ENCODE results near the gene MLC1.

MLC1 gene

DNA sequence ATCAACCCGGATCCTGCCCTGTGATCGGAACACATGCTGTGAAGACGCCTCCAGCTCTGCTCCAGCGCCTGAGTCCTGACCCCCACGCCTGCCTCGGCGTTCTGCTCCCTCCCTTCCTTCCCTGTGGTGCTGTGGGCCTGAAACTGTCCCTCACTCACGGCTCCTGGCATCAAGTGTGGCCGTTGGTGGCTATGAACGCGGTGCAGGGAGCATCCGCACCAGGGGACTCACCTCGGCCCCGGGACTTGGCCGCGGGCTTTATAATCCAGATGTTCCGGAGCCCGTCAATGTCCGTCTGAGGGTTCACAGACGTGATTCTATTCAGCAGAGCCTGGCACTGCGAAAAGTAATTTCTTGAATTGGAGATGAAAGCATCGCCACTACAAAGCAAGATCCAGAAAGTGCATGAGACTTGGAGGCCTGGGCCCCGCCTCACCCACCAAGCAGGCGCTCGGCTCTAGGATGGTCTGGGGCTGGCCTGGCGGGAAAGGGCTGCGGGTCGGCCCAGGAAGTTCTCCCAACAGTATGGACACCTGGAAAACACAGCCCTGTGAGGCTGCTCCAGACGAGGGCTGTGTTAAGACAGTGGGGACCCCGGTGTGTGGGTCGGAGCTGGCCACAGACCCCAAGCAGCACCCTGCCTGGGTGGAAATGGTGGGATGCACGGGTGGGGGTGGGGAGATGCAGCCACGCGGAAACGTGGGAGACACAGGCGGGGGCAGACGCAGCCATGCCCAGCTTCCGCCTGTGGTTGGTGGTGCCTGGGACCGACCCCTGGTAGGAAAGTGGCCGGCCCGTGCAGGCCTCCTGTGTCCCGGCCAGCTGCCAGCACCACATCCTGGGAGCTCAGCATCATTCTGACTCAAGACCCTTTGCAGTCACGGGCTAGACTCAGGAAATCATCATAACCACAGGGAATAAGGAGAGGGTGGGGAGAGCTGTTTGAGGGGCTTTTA lies 50.8 kb downstream of the MLC1 start:
- DNase-seq, result no peak

DNA sequence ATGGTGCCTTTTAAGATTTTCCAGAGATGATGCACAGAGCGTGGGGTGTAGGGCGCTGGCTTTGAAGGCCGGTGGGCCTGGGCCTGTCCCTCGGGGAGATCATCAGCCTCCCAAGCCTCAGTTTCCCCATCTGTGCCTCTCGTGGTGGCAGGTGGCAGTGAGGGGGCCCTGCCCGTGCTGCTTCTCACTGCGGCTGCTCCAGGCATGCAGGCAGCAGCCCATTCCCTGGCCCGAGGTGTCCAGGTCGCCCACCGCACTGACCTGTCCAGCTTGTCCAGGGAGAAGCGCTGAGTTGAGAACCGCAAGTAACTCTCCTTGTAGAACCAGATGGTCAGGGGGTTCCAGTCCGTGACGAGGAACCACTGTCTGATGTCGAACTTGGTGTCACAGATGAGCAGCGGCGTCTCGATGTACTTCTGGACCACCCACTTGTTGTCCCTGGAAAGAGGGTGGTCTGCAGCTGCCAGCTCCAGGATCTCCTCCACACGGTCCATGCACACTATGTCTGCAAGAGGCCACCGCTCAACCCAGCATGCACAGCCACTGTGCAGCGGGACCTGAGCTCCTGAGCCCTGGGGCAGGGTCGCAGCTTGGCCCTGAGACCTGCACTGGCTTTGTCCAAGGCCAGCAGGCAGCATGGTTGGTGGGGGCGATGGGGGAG lies 52.2 kb downstream of the MLC1 start:
- DNase-seq, result no peak

DNA sequence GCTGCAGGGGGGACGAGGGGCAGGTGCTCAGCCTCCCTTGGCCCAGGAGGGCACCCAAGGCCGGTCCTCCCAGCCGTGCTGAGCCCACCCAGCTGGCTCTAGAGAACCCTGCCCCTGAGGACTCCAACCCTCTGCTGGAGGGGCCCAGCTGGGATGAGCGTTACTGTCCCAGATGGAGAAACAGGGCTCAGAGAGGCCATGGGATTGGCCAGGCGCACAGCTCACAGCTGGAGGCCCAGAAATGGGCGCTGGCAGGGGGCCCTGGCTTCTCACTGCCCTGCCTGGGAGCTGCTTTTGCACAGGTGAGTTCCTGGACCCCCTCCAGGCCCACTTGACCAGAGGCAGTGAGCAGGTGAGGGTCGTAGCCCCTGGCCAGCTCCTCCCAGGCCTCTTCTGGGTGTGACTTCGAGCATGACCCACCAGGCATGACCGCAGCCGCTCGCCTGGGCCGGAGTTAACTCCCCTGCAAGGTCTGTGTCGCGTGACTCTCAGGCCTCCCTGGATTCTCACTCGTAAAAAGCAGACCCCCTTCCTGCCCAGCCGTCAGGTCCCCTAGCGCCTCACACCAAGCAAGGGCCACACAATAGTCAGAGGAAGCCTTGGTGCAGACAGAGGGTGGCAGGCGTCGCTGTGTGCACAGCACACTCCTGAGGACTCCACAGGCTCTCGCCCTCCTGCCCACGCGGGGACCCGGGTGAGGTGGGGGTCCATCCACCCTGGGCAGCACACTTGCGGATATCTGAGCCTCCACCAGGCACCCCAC lies 52.9 kb downstream of the MLC1 start:
- DNase-seq, result no peak

- DNase-seq, result no peak
Observed at GRCh38 chr22:50031189-50032091, 53.8 kb downstream of the MLC1 start.

DNA sequence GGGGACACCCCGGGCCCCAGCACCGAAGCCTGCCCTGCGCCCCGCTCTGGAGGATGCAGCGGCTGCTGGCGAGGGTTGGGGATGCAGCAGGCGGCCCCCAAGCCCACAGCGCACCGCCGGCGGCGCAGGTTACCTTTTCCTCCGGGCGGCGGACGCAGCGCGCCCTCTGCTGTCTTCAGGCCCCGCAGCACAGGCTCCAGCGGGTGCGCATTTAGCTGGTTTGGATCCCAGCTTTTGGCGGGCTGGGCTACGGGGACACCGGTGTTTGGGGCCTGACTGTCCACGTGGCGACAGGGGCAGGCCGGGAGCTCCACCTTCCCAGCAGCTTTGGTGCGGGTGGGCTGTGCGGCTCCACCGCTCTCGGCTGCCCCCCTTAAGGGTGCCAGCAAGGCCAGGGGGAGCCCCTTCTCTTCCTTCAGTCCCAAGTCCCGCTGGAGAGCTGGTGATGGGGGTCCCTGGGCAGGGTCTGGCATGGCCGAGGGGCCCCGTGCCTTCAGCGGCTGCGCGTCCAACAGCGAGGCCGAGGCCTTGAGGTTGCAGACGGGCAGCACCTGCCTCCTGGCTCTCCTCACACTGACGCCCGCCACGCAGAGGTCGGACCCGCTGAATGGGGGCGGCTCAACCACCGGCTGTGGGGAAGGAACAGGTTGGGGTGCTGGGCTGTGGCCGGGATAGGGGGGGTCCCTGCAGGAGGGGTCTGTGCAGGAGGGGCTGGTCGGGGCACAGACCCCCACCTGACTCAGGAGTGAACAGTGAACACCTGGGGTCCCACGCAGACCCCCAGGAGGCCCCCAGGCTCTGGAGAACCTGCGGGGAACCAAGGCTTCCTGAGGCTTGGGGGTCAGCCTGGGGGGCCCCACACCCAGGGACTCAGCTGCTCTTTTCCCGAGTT lies 54.7 kb downstream of the MLC1 start:
- DNase-seq, result peak; percentile 71

DNA sequence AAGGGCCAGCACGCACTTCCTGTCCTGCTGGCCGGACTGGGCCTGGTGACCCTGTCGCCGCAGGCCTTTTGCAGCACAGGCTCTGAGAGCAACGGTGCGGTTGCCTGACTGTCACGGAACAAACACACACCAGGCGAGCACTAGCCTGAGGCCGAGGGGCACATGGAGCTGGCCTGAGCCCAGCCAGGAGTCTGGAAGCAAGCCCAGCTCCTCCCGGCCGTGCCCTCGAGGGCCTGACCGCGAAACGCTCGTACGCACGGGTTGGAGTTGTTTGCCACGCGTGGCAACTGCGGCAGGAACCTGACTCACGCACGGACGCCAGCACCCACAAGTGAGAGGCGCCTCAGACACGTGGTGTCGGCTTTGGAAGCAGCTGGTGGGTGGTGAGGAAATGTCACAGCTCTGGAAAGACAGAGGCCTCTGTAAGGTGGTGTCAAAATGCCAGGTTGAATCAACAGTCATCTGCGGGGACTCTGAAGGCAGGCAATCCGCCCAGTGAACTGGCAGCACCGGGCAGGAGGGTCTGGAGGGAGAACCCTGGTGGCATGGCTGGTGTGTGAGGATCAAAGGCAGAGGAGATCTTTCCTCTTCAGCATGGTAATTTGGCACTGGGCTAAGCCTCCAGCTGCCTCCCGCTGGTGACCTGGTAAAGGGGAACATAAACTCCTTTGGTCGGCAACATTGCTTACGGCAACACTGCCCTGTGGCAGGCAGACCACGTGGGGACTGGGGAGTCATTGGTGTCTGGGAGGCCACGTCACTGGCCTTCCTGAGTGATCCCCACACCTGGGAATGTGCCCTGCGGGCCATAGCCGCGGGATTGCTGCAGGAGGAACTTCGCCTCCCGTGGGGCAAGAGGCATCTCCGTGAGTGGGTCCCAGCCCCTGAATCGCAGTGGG lies 57.3 kb downstream of the MLC1 start:
- peak; percentile 51 for DNase-seq

DNA sequence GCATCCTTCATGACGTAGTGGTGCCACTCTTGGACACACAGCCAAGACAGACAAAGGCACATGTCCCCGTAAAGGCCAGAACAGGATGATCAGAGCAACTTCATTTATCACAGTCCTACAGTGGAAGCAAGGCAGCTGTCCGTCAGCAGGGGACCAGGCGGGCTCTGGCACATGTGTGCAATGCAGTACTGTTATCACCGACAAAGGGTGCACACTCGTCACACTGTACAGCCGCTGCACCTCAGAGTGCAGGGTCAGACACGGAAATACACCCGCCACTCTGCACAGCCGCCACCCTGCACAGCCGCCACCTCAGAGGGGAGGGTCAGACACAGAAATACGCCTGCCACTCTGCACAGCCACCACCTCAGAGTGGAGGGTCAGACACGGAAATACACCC lies 59.2 kb downstream of the MLC1 start:
- no peak for DNase-seq

GRCh38 chr22:50022171-50022819 lies 62.9 kb downstream of the MLC1 start:
- DNase-seq, result no peak

GRCh38 chr22:50020606-50021005 lies 64.6 kb downstream of the MLC1 start:
- DNase-seq, result no peak

DNA sequence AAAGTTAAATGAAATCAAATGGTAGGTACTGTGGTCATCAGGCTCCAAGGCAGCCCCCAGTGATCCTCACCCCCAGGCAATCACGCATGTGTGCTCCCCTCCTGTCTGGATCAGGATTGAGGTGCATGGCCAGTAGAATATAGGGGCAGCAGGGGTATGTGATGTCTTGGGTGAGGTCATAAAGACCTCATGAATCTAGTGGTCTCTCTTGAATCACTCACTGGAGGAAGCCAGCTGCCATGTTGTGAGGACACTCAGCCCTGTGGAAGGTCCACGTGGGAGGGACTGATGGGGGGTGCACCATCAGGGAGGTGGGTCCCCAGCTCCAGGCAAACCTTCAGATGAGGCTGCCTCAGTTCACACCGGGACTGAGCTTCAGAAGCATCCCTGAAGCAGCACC lies 65.9 kb downstream of the MLC1 start:
- DNase-seq, result no peak

DNA sequence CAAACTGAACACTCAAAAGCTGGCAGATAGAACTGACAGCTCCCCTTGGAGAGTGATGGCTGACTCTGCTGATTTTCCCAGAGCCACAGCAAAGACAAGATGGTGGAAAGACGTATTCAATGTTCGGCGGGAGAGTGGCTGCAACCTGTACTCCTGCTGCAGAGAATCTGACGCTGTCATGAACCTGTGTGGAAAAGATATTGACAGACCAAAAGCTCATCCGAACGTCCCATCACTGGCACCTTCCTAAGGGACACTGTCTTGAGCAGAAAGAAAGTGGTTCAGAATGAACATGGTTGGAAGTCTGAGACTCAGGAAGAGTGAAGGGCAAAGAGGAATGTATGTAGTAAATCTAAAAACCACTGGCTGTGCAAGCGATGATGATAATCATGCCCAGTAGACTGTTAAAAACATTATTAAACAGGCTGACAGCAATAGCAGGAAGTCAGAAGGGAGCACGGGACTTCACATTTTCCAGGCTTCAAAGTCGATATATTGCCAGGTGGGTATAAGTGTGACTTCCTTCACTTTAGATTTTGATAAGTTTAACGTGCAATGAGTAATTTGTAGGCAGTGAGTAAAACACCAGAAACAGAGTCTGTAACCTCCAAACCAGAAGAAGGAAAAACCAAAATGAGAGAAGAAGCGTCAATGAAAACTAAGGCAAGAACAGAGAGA lies 66.5 kb downstream of the MLC1 start:
- no peak for DNase-seq

DNA sequence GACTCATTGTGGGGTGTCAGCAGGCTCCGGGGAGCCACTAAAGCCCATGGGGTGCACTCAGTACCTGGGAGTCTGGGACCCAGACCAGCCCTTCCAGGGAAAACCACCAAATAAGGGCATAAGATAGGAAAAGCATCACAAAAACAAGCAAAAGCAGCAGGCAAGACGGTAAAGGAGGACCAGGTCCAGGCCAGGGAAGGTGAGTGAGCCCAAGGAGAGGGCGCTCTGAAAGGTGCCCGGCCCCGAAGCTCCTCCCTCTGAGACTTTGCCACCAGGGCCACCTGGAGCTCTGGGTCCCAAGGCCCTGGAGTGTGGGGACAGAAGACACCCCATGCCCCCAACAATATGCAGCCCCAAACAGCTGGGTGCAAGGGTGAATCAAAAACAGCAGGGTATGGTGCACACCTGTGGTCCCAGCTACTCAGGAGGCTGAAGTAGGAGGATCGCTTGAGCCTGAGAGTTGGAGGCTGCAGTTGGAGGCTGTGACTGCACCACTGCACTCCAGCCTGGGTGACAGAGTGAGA lies 67.5 kb downstream of the MLC1 start:
- no peak for DNase-seq

GRCh38 chr22:50016988-50017700 lies 68.1 kb downstream of the MLC1 start:
- no peak for DNase-seq

DNA sequence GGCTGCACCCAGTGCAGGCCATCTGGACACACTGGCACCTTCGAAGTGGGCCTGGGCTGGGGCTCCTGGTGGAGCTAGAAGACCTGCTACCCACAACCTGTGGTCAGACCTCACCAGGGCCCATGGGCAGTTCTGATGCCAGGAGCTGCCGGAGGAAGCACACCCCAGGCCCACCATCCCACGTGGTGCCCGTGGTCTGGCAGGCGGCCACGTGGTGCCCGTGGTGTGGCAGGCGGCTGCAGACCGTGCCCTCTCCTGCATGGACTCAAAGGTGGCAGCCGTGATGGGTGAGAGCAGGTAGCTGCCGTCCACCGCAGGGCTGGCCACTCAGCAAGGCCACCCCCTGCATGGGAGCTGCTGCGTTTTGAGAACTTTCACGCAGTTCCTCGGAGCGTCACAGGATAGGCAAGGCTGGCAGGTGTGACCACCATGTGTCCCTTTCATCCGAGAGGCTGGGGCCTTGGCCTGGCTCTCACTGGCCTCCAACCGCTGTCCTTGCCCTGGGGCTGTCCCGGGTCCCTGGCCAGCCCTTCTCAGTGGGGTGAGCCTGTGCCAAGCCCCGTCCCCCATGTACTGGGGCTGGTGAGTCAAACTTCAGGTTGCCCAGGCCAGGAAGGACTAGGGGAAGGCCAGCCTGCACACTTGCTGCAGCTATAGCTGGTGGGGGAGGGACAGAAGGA lies 68.8 kb downstream of the MLC1 start:
- DNase-seq, result no peak

DNA sequence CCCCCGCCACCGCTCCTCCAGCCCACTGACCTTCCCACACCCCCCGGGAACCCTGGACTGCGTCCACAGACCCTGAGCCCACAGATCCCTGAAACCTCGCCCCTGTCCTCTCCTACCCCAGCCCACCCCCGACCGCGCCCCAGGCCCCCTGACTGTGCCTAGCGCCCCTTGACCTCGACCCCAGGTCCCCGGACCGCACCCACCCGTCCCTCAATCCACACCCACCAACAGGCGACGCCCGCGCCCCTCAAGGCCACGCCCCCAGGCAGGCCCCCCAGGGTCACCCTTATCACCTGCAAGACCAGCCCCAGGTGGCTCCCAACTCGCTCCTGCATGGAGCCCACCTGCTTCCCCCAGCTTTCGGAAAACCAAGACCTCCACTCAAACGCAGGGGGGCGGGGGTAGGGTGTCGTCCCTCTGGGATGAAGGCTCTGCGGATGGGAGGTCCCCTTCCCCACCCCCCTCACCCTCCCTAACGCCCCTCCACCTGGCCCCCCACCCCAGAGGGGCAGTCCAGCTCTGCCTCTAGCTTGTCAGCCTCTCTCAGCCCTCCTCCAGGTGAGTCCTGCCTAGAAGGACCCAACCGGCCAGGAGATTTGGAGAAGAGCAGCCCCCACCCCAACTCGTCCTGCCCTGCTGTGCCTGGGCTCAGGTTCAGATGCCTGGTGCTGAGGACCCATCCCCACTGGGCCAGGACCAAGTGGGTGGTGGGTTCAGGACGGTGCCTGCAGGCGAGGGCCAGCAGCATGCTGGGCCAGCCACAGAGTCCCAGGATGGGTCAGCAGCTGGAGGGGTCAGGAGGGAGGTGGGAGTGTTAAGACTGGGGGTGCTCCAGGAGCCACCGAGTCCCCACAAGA lies 69.5 kb downstream of the MLC1 start:
- no peak for DNase-seq

DNA sequence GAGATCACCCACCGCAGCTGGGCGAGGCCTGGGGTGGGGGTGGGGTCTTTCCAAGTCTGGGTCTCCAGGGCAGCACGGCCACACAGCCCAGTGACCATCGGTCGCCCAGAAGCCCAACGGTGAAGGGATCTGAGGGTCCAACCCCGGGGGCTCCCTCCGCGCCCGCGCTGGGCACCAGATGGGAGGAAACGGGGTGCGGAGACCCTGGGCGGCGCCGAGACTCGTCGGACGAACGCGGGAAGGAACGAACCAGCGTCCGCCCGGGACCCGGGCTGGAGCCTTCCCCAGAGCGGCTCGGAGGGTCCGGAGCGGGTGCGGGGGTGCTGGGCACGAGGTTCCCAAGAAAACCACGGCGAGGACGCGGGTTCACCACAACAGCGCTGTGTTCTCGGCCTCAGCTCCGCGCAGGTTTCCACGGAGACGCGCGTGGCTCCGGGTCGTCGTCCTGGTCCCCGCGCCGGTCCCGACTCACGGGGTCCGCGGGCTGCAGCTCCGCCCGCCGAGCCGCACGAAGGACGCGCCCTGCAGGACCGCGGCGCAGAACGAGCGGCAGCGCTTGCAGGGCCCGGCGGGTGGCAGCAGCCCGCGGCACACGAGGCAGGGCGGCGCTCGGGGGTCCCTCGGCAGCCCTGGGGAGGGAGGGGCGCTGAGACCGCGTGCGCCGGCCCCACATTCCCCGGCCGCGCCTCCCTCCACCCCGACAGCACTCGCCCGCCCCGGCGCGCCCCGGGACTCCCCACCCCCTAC lies 70.4 kb downstream of the MLC1 start:
- no peak for DNase-seq
